GM12873 (cell line): ENCODE measurements around the gene EHD2.

Experiments used
- CTCF ChIP-seq: IDR thresholded peaks from 2 replicates; pipeline ENCODE4 v1.5.1; 2012; ENCODE audit warnings: low read depth, mild to moderate bottlenecking, moderate library complexity, low read length, control low read depth; ENCODE audit not compliant: insufficient read depth; ENCODE audit errors: missing control alignments

EHD2 gene

GRCh38 chr19:47681936-47682335, 31.3 kb upstream of the EHD2 start:
- no peak for TF ChIP-seq CTCF

GRCh38 chr19:47682939-47683338, 30.3 kb upstream of the EHD2 start:
- TF ChIP-seq CTCF, result no peak

- no peak for TF ChIP-seq CTCF
Measured at GRCh38 chr19:47686679-47687450, 26.4 kb upstream of the EHD2 start.

GRCh38 chr19:47687906-47688305, 25.3 kb upstream of the EHD2 start:
- TF ChIP-seq CTCF, result no peak

- no peak for TF ChIP-seq CTCF
Measured at GRCh38 chr19:47691090-47691489, 22.1 kb upstream of the EHD2 start.

GRCh38 chr19:47691782-47692181, 21.4 kb upstream of the EHD2 start:
- no peak for TF ChIP-seq CTCF

- TF ChIP-seq CTCF, result no peak
Measured at GRCh38 chr19:47693489-47693888, 19.7 kb upstream of the EHD2 start.

GRCh38 chr19:47693903-47694302, 19.3 kb upstream of the EHD2 start:
- TF ChIP-seq CTCF, result no peak
